IMR-90 (cell line): ENCODE data around the gene TNN. TPM values are rescaled to one million over a fixed set of nuclear protein-coding genes. Genes with fewer than 3 reads are reported as not detected.

Experiments used
- ATAC-seq: fragments of 200-7000 bp; cut with Tn5 transposase; 2 replicates; pipeline ENCODE4 v1.9.1; 2020; ENCODE audit warnings: low read depth, mild to moderate bottlenecking, moderate library complexity
- BruUV-seq: library from RNA; stranded (reverse); fragments of 400-500 nt; replicated peaks from 2 replicates; lab custom pipeline; 2021; lab: Mats Ljungman, UMichigan
- CTCF ChIA-PET: fragments of 300-600 bp; formaldehyde crosslinking; extraction: SDS; loops from one replicate; lab custom pipeline; 2021; ENCODE audit warnings: antibody characterized with exemption; lab: Yijun Ruan, JAX
- POLR2A ChIA-PET: fragments of 300-600 bp; sonication (Branson Sonifier 250); formaldehyde crosslinking; loops from one replicate; lab custom pipeline; 2022; ENCODE audit warnings: antibody characterized with exemption; ENCODE audit not compliant: unreplicated experiment; lab: Charles Lee
- DNase-seq: peaks from one replicate; pipeline ENCODE4 v3.0.0; 2013
- H2AFZ ChIP-seq: replicated peaks from 2 replicates; pipeline ENCODE3; 2013; ENCODE audit warnings: low read length, mild to moderate bottlenecking; ENCODE audit not compliant: poor library complexity
- H2AK5ac ChIP-seq: 2 replicates; pipeline ENCODE4 v1.6.1; 2013; ENCODE audit warnings: low read depth, low read length, inconsistent platforms
- H2AK9ac ChIP-seq: replicated peaks from 2 replicates; pipeline ENCODE3; 2013; ENCODE audit warnings: mild to moderate bottlenecking, low read depth, low read length, moderate library complexity; ENCODE audit not compliant: poor library complexity
- H2BK120ac ChIP-seq: 2 replicates; pipeline ENCODE4 v1.6.1; 2013; ENCODE audit warnings: low read depth, low read length, inconsistent platforms
- H2BK15ac ChIP-seq: 3 replicates; pipeline ENCODE4 v1.6.1; 2013; ENCODE audit warnings: low read depth, low read length, inconsistent platforms
- H2BK20ac ChIP-seq: 2 replicates; pipeline ENCODE4 v1.6.1; 2013; ENCODE audit warnings: low read depth, mild to moderate bottlenecking, inconsistent platforms, low read length, moderate library complexity
- H2BK5ac ChIP-seq: 2 replicates; pipeline ENCODE4 v1.6.1; 2013; ENCODE audit warnings: mild to moderate bottlenecking, low read depth, low read length, inconsistent platforms; ENCODE audit not compliant: poor library complexity, severe bottlenecking
- H3K14ac ChIP-seq: replicated peaks from 2 replicates; pipeline ENCODE4 v1.6.1; 2013; ENCODE audit warnings: low read depth, low read length, inconsistent platforms
- H3K18ac ChIP-seq: 2 replicates; pipeline ENCODE4 v1.6.1; 2013; ENCODE audit warnings: low read depth, low read length, control low read depth
- H3K23ac ChIP-seq: 2 replicates; pipeline ENCODE4 v1.6.1; 2013; ENCODE audit warnings: low read depth, low read length, inconsistent platforms
- H3K27ac ChIP-seq: 2 replicates; pipeline ENCODE4 v1.5.1; 2013; ENCODE audit warnings: mild to moderate bottlenecking, control low read depth, low read length; ENCODE audit not compliant: insufficient read depth
- H3K27me3 ChIP-seq: 2 replicates; pipeline ENCODE4 v1.6.1; 2013; ENCODE audit warnings: low read length; ENCODE audit not compliant: control insufficient read depth, insufficient read depth
- H3K36me3 ChIP-seq: 2 replicates; pipeline ENCODE4 v1.6.1; 2013; ENCODE audit warnings: low read length, mixed read lengths; ENCODE audit not compliant: control insufficient read depth, insufficient read depth
- H3K4ac ChIP-seq: 2 replicates; pipeline ENCODE4 v1.6.1; 2013; ENCODE audit warnings: low read depth, low read length, inconsistent platforms
- H3K4me1 ChIP-seq: 2 replicates; pipeline ENCODE4 v1.6.1; 2013; ENCODE audit warnings: low read length, mixed read lengths; ENCODE audit not compliant: control insufficient read depth, insufficient read depth
- H3K4me2 ChIP-seq: 2 replicates; pipeline ENCODE4 v1.6.1; 2013; ENCODE audit warnings: low read depth, mild to moderate bottlenecking, control low read depth, low read length, moderate library complexity
- H3K4me3 ChIP-seq: 2 replicates; pipeline ENCODE4 v1.5.1; 2013; ENCODE audit warnings: low read depth, mild to moderate bottlenecking, control low read depth, low read length, moderate library complexity; ENCODE audit not compliant: insufficient read depth
- H3K56ac ChIP-seq: 2 replicates; pipeline ENCODE4 v1.6.1; 2013; ENCODE audit warnings: low read length, inconsistent platforms; ENCODE audit not compliant: insufficient read depth; ENCODE audit errors: extremely low read depth
- H3K79me1 ChIP-seq, 2 experiments: 2 replicates each; pipeline ENCODE4 v1.6.1; 2013; ENCODE audit warnings: low read length in 2 of 2, inconsistent platforms in 1 of 2, low read depth in 1 of 2
- H3K9ac ChIP-seq: 2 replicates; pipeline ENCODE4 v1.6.1; 2013; ENCODE audit warnings: low read depth, low read length, control low read depth
- H3K9me1 ChIP-seq: 2 replicates; pipeline ENCODE4 v1.6.1; 2013; ENCODE audit warnings: low read length, inconsistent platforms; ENCODE audit not compliant: insufficient read depth
- H3K9me3 ChIP-seq: 2 replicates; pipeline ENCODE4 v1.6.1; 2013; ENCODE audit warnings: low read length; ENCODE audit not compliant: control insufficient read depth, insufficient read depth
- H4K20me1 ChIP-seq: 2 replicates; pipeline ENCODE4 v1.6.1; 2013; ENCODE audit warnings: low read length, inconsistent platforms; ENCODE audit not compliant: insufficient read depth
- H4K5ac ChIP-seq: 2 replicates; pipeline ENCODE4 v1.6.1; 2013; ENCODE audit warnings: mild to moderate bottlenecking, low read depth, low read length, control low read depth
- H4K8ac ChIP-seq, 2 experiments: 2 replicates each; pipeline ENCODE4 v1.6.1; 2013; ENCODE audit warnings: low read depth in 2 of 2, low read length in 2 of 2, control low read depth in 1 of 2, inconsistent platforms in 1 of 2
- H4K91ac ChIP-seq: 2 replicates; pipeline ENCODE4 v1.6.1; 2013; ENCODE audit warnings: low read depth, low read length, inconsistent platforms; ENCODE audit not compliant: insufficient read depth
- BHLHE40 ChIP-seq: fragments of 150-350 bp; IDR thresholded peaks from 2 replicates; pipeline ENCODE4 v1.6.1; 2016; ENCODE audit warnings: mild to moderate bottlenecking, low read depth, low read length
- CEBPB ChIP-seq: IDR thresholded peaks from 2 replicates; pipeline ENCODE4 v1.6.1; 2012; ENCODE audit warnings: low read depth, low read length, improper control_type of control experiment
- ELK1 ChIP-seq: fragments of 150-350 bp; IDR thresholded peaks from 2 replicates; pipeline ENCODE4 v1.6.1; 2016; ENCODE audit warnings: low read depth, mild to moderate bottlenecking, low read length, moderate library complexity, borderline replicate concordance
- MAZ ChIP-seq: IDR thresholded peaks from 2 replicates; pipeline ENCODE4 v1.6.1; 2012; ENCODE audit warnings: low read depth, mild to moderate bottlenecking, low read length, improper control_type of control experiment, moderate library complexity, borderline replicate concordance
- NFE2L2 ChIP-seq: fragments of 150-350 bp; IDR thresholded peaks from 2 replicates; pipeline ENCODE4 v1.6.1; 2016; ENCODE audit warnings: low read depth, mild to moderate bottlenecking, low read length
- POLR2A ChIP-seq: IDR thresholded peaks from 2 replicates; pipeline ENCODE4 v1.6.1; 2012; ENCODE audit warnings: mild to moderate bottlenecking, low read depth, low read length
- RCOR1 ChIP-seq: IDR thresholded peaks from 2 replicates; pipeline ENCODE4 v1.6.1; 2012; ENCODE audit warnings: mild to moderate bottlenecking, low read length, improper control_type of control experiment; ENCODE audit not compliant: insufficient replicate concordance
- RFX5 ChIP-seq: IDR thresholded peaks from 2 replicates; pipeline ENCODE4 v1.8.0; 2012; ENCODE audit warnings: low read depth, mild to moderate bottlenecking, low read length, moderate library complexity
- SMC3 ChIP-seq: fragments of 150-350 bp; IDR thresholded peaks from 2 replicates; pipeline ENCODE4 v1.6.1; 2016; ENCODE audit warnings: low read depth, mild to moderate bottlenecking, antibody characterized with exemption, low read length, moderate library complexity
- WGBS, 2 experiments: methylation state at CpG; one replicate each; pipeline versions ENCODE4 v1.1.5 to v1.1.7; 2013; ENCODE audit warnings: missing lambda C conversion rate in 2 of 2; ENCODE audit not compliant: insufficient read length in 1 of 2; ENCODE audit errors: extremely low coverage in 2 of 2; 5-methylcytosine and 5-hydroxymethylcytosine counted together
- dilution Hi-C: fragments of 300-500 bp; cut with HindIII; formaldehyde crosslinking; loops from one replicate; pipeline ENCODE4 v1.14.3; 2018; ENCODE audit warnings: low sequenced_read_pairs; ENCODE audit not compliant: unreplicated experiment
- in situ Hi-C: fragments of 300-500 bp; cut with MboI; formaldehyde crosslinking; loops from 3 replicates; pipeline ENCODE4 v1.14.3; 2019; ENCODE audit warnings: low sequenced_read_pairs, inconsistent platforms, mixed read lengths
- intact Hi-C: fragments of 100-400 bp; cut with micrococcal nuclease; formaldehyde crosslinking; loops from 2 replicates; pipeline ENCODE4 v1.10.0; 2022
- polyA plus RNA-seq, 3 experiments: library from polyadenylated mRNA; depleted of rRNA; stranded (reverse); fragments of >200 nt; gene quantifications; 2 replicates each; pipeline ENCODE4 v1.2.3, GENCODE V29; 2012; ENCODE audit warnings: low replicate concordance in 1 of 3
- total RNA-seq: library from RNA; depleted of rRNA; stranded (reverse); fragments of >200 nt; gene quantifications from 2 replicates; pipeline ENCODE4 v1.2.3, GENCODE V29; 2012
- TF ChIP-seq, protein P1 (sequence below): fragments of 150-350 bp; IDR thresholded peaks from 2 replicates; pipeline ENCODE4 v1.6.1; 2017; ENCODE audit warnings: mild to moderate bottlenecking, antibody characterized with exemption, low read length, low read depth

TNN gene
- total and polyA plus RNA-seq, 2 of the 4 experiments (the other 2 are of a cell fraction) = not detected

- Histone ChIP-seq H3K4me1 (no peaks in the 10 kb centered on the region), H2AK5ac (no peak overlapping the region), H3K4ac (no peak overlapping the region), H2BK20ac (no peak overlapping the region), H4K91ac (no peak overlapping the region), H2AK9ac (no peak overlapping the region), H2BK15ac (no peak overlapping the region), H2BK5ac (no peak overlapping the region), H4K5ac (no peak overlapping the region), H3K4me3 (no peak overlapping the region), H3K27me3 (no peaks in the 10 kb centered on the region), H3K79me1 (no peaks in the 10 kb centered on the region), H3K4me2 (no peak overlapping the region), H3K9me3 (no peaks in the 10 kb centered on the region), H2BK120ac (no peak overlapping the region), H3K9me1 (no peaks in the 10 kb centered on the region), H3K9ac (no peak overlapping the region), H3K14ac (no peak overlapping the region), H2AFZ (no peak overlapping the region), H3K36me3 (no peaks in the 10 kb centered on the region), H4K8ac (no peak overlapping the region), H3K56ac (no peak overlapping the region), H4K20me1 (no peaks in the 10 kb centered on the region), H3K27ac (no peak overlapping the region), H3K18ac (no peak overlapping the region), H3K23ac (no peak overlapping the region)
- BruUV-seq = no TSS peak
- no peak for DNase-seq
- TF ChIP-seq RFX5 = no peak
- no peak for TF ChIP-seq MAZ
- no peak for TF ChIP-seq RCOR1
- TF ChIP-seq NFE2L2 = no peak
- TF ChIP-seq BHLHE40 = no peak
- TF ChIP-seq ELK1 = no peak
- no peak for TF ChIP-seq CEBPB
- no peak for TF ChIP-seq SMC3
- TF ChIP-seq POLR2A = no peak
- TF ChIP-seq, protein P1, sequence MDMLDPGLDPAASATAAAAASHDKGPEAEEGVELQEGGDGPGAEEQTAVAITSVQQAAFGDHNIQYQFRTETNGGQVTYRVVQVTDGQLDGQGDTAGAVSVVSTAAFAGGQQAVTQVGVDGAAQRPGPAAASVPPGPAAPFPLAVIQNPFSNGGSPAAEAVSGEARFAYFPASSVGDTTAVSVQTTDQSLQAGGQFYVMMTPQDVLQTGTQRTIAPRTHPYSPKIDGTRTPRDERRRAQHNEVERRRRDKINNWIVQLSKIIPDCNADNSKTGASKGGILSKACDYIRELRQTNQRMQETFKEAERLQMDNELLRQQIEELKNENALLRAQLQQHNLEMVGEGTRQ = no peak
- no peak for ATAC-seq
- ChIA-PET CTCF (no interaction called here), POLR2A (no interaction called here)
- WGBS, 2 experiments = 100% methylated on average over 1 of the region's 3 CpGs; no CpG with 5 or more reads in 1 of the 2 experiments
- in situ Hi-C loops = no loop called here
- dilution Hi-C loops = no loop called here
- intact Hi-C loops = no loop called here
Observed at GRCh38 chr1:175178456-175178855, 110.8 kb downstream of the TNN start.
